K562 (cell line): Measurements from ENCODE around the gene CDHR2. TPM values are rescaled to one million over a fixed set of nuclear protein-coding genes. Genes with fewer than 3 reads are reported as not detected.

Experiments
- ATAC-seq: fragments of 200-7000 bp; cut with Tn5 transposase; 3 replicates; pipeline ENCODE4 v1.9.1; 2020; ENCODE audit warnings: moderate library complexity
- BruUV-seq: library from RNA; stranded (reverse); fragments of 400-500 nt; replicated peaks from 2 replicates; lab custom pipeline; 2021; lab: Mats Ljungman, UMichigan
- CTCF ChIA-PET: fragments of 300-600 bp; formaldehyde crosslinking; extraction: SDS; loops from one replicate; lab custom pipeline; 2021; ENCODE audit warnings: low intra/inter-chr PET ratio; lab: Yijun Ruan, JAX
- POLR2A ChIA-PET: fragments of 300-600, 350-650 bp; sonication (Branson Sonifier 250); formaldehyde crosslinking; extraction: SDS; loops from one replicate; lab custom pipeline; 2021; ENCODE audit warnings: antibody characterized with exemption, inconsistent platforms; lab: Yijun Ruan, JAX
- DNase-seq, 4 experiments: peaks; one replicate each; pipeline versions ENCODE4 v3.0.0 to v3.0.0-alpha.2; 2011 to 2018; ENCODE audit warnings: low spot score in 3 of 4, mixed read lengths in 3 of 4; ENCODE audit errors: extremely low read depth in 1 of 4
- FAIRE-seq: peaks from 2 replicates; lab custom pipeline; 2011; peaks lifted over from hg19 to GRCh38; lab: Jason Lieb, UNC
- H2AFZ ChIP-seq: 2 replicates; pipeline ENCODE4 v1.6.0; 2011; ENCODE audit warnings: low read depth, low read length, control low read depth, inconsistent platforms
- H3K27ac ChIP-seq: fragments of 200-600 bp; 3 replicates; pipeline ENCODE4 v1.8.0; 2011; ENCODE audit warnings: low read depth, mild to moderate bottlenecking, control low read depth, inconsistent platforms, low read length, moderate library complexity, mixed read lengths; ENCODE audit errors: extremely low read depth
- H3K27me3 ChIP-seq, 2 experiments: fragments of 300-600 bp in 1 of 2; 2 replicates in 1 of 2; 3 replicates in 1 of 2; pipeline versions ENCODE4 v1.6.0 to v1.8.0; 2011; ENCODE audit warnings: inconsistent platforms in 2 of 2, low read length in 2 of 2, mild to moderate bottlenecking in 1 of 2, mixed read lengths in 1 of 2, moderate library complexity in 1 of 2; ENCODE audit not compliant: control insufficient read depth in 2 of 2, insufficient read depth in 2 of 2
- H3K36me3 ChIP-seq: fragments of 300-600 bp; 3 replicates; pipeline ENCODE4 v1.8.0; 2011; ENCODE audit warnings: mild to moderate bottlenecking, low read length, inconsistent platforms; ENCODE audit not compliant: control insufficient read depth, insufficient read depth
- H3K4me1 ChIP-seq, 2 experiments: fragments of 200-600 bp in 1 of 2; replicated peaks in 1 of 2; 2 replicates in 1 of 2; 3 replicates in 1 of 2; pipeline versions ENCODE4 v1.5.1 to v1.8.0; 2011; ENCODE audit warnings: inconsistent platforms in 2 of 2, low read length in 2 of 2, mild to moderate bottlenecking in 1 of 2, mixed read lengths in 1 of 2, moderate library complexity in 1 of 2; ENCODE audit not compliant: control insufficient read depth in 2 of 2, insufficient read depth in 2 of 2
- H3K4me2 ChIP-seq: 2 replicates; pipeline ENCODE4 v1.6.1; 2011; ENCODE audit warnings: low read length, control low read depth, inconsistent platforms, mixed read lengths; ENCODE audit not compliant: insufficient read depth
- H3K4me3 ChIP-seq: fragments of 200-600 bp; sonication (generic), shearing (Covaris generic); 2 replicates; pipeline ENCODE4 v1.5.1; 2016; ENCODE audit warnings: control low read depth, inconsistent platforms
- H3K79me2 ChIP-seq: fragments of 200-600 bp; 3 replicates; pipeline ENCODE4 v1.8.0; 2011; ENCODE audit warnings: low read length, inconsistent platforms; ENCODE audit not compliant: control insufficient read depth, insufficient read depth
- H3K9ac ChIP-seq, 2 experiments: 2 replicates each; pipeline versions ENCODE4 v1.6.0 to v1.6.1; 2011; ENCODE audit warnings: low read depth in 2 of 2, low read length in 2 of 2, control low read depth in 1 of 2, inconsistent platforms in 1 of 2, mild to moderate bottlenecking in 1 of 2, mixed read lengths in 1 of 2; ENCODE audit not compliant: insufficient read depth in 1 of 2
- H3K9me1 ChIP-seq: one replicate; pipeline ENCODE4 v1.6.0; 2011; ENCODE audit warnings: inconsistent platforms, mild to moderate bottlenecking, low read length, moderate library complexity; ENCODE audit not compliant: control insufficient read depth, insufficient read depth
- H3K9me3 ChIP-seq: replicated peaks from 2 replicates; pipeline ENCODE4 v1.5.1; 2011; ENCODE audit warnings: low read depth, low read length, inconsistent platforms; ENCODE audit not compliant: control insufficient read depth, insufficient read depth
- H4K20me1 ChIP-seq: replicated peaks from 2 replicates; pipeline ENCODE4 v1.6.1; 2011; ENCODE audit warnings: low read length, inconsistent platforms, mixed read lengths; ENCODE audit not compliant: control insufficient read depth, insufficient read depth
- BCOR ChIP-seq: fragments of 450-650 bp; IDR thresholded peaks from 2 replicates; pipeline ENCODE4 v1.6.1; 2016
- FOSL1 ChIP-seq: fragments of 200-800 bp; sonication (Bioruptor generic); conservative IDR thresholded peaks from 2 replicates; pipeline ENCODE4 v1.6.1; 2016; ENCODE audit warnings: missing genetic modification characterization, missing compliant biosample characterization
- FOXO4 ChIP-seq: fragments of 450-650 bp; formaldehyde crosslinking; IDR thresholded peaks from 2 replicates; pipeline ENCODE4 v1.4.0; 2020; ENCODE audit warnings: mild to moderate bottlenecking, moderate library complexity
- GTF2F1 ChIP-seq: IDR thresholded peaks from 2 replicates; pipeline ENCODE4 v1.6.1; 2011; ENCODE audit warnings: low read depth, low read length, improper control_type of control experiment
- ID3 ChIP-seq, 2 experiments: fragments of 250-450 bp in 1 of 2; fragments of 450-650 bp in 1 of 2; sonication (Bioruptor Pico) in 1 of 2; IDR thresholded peaks; 2 replicates each; pipeline versions ENCODE4 v1.6.1 to v1.8.0; 2016 to 2021; ENCODE audit warnings: mild to moderate bottlenecking in 2 of 2, moderate library complexity in 2 of 2, missing compliant biosample characterization in 1 of 2, missing genetic modification characterization in 1 of 2
- KAT2B ChIP-seq: IDR thresholded peaks from one replicate; pipeline ENCODE4 v1.6.1; 2012; ENCODE audit warnings: low read depth, mild to moderate bottlenecking, control low read depth, inconsistent platforms, low read length, moderate library complexity
- MYC ChIP-seq, 2 experiments: fragments of 250-450 bp in 1 of 2; sonication (Bioruptor Pico) in 1 of 2; IDR thresholded peaks; 2 replicates each; pipeline versions ENCODE4 v1.5.1 to v1.6.1; 2012 to 2021; ENCODE audit warnings: low read depth in 2 of 2, borderline replicate concordance in 1 of 2, improper control_type of control experiment in 1 of 2, low read length in 1 of 2, mild to moderate bottlenecking in 1 of 2, moderate library complexity in 1 of 2
- RBM22 ChIP-seq: fragments of 200-400 bp; formaldehyde crosslinking; IDR thresholded peaks from 2 replicates; pipeline ENCODE4 v1.6.1; 2018; ENCODE audit warnings: low read length, low read depth; ENCODE audit not compliant: poor library complexity, severe bottlenecking
- RFX5 ChIP-seq: IDR thresholded peaks from 2 replicates; pipeline ENCODE4 v1.6.1; 2011; ENCODE audit warnings: low read depth, mild to moderate bottlenecking, improper control_type of control experiment, low read length
- SIN3A ChIP-seq, 2 experiments: fragments of 150-350 bp in 1 of 2; IDR thresholded peaks; 2 replicates each; pipeline ENCODE4 v1.6.1; 2011 to 2016; ENCODE audit warnings: borderline replicate concordance in 2 of 2, low read depth in 2 of 2, low read length in 2 of 2, mild to moderate bottlenecking in 2 of 2, moderate library complexity in 2 of 2; ENCODE audit not compliant: control insufficient read depth in 1 of 2
- TBL1XR1 ChIP-seq, 2 experiments: IDR thresholded peaks; 2 replicates each; pipeline ENCODE4 v1.6.1; 2012; ENCODE audit warnings: improper control_type of control experiment in 2 of 2, low read length in 2 of 2, mild to moderate bottlenecking in 1 of 2
- ZFP91 ChIP-seq: sonication (generic); formaldehyde crosslinking; IDR thresholded peaks from 2 replicates; pipeline ENCODE4 v1.8.0; 2022; ENCODE audit warnings: mild to moderate bottlenecking, missing genetic modification reagents
- WGBS: fragments of 100-300 bp; shearing (Covaris generic); methylation state at CpG from one replicate; pipeline ENCODE4 v1.1.6; 2016; ENCODE audit warnings: low coverage, mixed read lengths; ENCODE audit not compliant: insufficient coverage; ENCODE audit errors: missing lambda C conversion rate; 5-methylcytosine and 5-hydroxymethylcytosine counted together
- in situ Hi-C: fragments of 300-500 bp; cut with MboI; formaldehyde crosslinking; loops from 4 replicates; pipeline ENCODE4 v1.15.0; 2018; ENCODE audit warnings: inconsistent platforms, mixed read lengths
- intact Hi-C: fragments of 100-400 bp; cut with micrococcal nuclease; formaldehyde crosslinking; loops from 2 replicates; pipeline ENCODE4 v1.14.2; 2022
- polyA plus RNA-seq, 8 experiments: library from polyadenylated mRNA; depleted of rRNA in 4 of 8; stranded (reverse) in 5 of 8; unstranded in 3 of 8; fragments of >200 nt; fragmentation: Nextera tagmentation in 2 of 8; fragmentation: Illumina TruSeq in 1 of 8; extraction: Ambion mirVana in 2 of 8; extraction: Trizol in 1 of 8; gene quantifications; 2 replicates each; pipeline versions ENCODE4 v1.2.1 to v1.2.3, GENCODE V29; 2011 to 2014; ENCODE audit warnings: inconsistent platforms in 1 of 8, missing spikeins in 1 of 8
- total RNA-seq, 7 experiments: library from RNA; depleted of rRNA in 6 of 7; stranded (reverse); fragments of >200 nt in 6 of 7; fragmentation: Illumina TruSeq in 2 of 7; extraction: Trizol in 2 of 7; gene quantifications; 2 replicates each; pipeline versions ENCODE4 v1.2.1 to v1.2.3, GENCODE V29; 2011 to 2021; ENCODE audit warnings: low replicate concordance in 1 of 7

Gene CDHR2
- total and polyA plus RNA-seq, 9 of the 15 experiments (the other 6 are each of a cell fraction or from before 2014, with no cell fraction given) = 0.01 to 0.62 (median 0.09) TPM; not detected in 2

- H3K4me2 ChIP-seq = peak overlapping the region; percentile 99
- peaks cover 48% of the 10 kb centered on the region for H3K79me2 ChIP-seq
- FAIRE-seq (peak; percentile 97), ATAC-seq (peak; percentile 77), DNase-seq (peak; percentile 84 to 99 (median 88))
- no peaks in the 10 kb centered on the region for H3K9me3 ChIP-seq
- intact Hi-C loops = loop anchor here (2.0 kb wide), 1 partner anchor 89 kb away; the partner anchor contains the start of gene FAF2
- ChIA-PET POLR2A (interaction anchor here (0.5 to 4.8 kb wide), 21 partner anchors 9 to 489 kb away, joined by 3 to 39 read pairs (median 4); partner anchors contain the start of gene FAF2), CTCF (no interaction called here)
- BruUV-seq = no TSS peak
- peak overlapping the region; percentile 91 for H3K4me3 ChIP-seq
- under 1% methylated on average over 41 of the region's 43 CpGs for WGBS
- H3K36me3 ChIP-seq = peaks cover 28% of the 10 kb centered on the region; the same call in 2 of the 3 replicates
- peak overlapping the region; percentile 95 to 96 for H3K9ac ChIP-seq
- in situ Hi-C loops = no loop called here
- peaks cover 56 to 68% of the 10 kb centered on the region in 2 experiments for H3K4me1 ChIP-seq
- no peaks in the 10 kb centered on the region for H3K27me3 ChIP-seq
- H2AFZ ChIP-seq = peak overlapping the region; percentile 98
- H3K9me1 ChIP-seq = peaks cover 4% of the 10 kb centered on the region
- peak overlapping the region; percentile 98 for H3K27ac ChIP-seq
- peaks cover 25% of the 10 kb centered on the region; the same call in 1 of the 2 replicates for H4K20me1 ChIP-seq
- peak; percentile 63; the same call in 1 of the 2 replicates for TF ChIP-seq BCOR
- no peak for TF ChIP-seq ID3 (CRISPR knock-in tag; IDR thresholded peaks at IDR 0.05)
- TF ChIP-seq ID3 (tag; IDR thresholded peaks at IDR 0.05) = no peak
- TF ChIP-seq FOSL1 (tag) = peak; percentile 79
- TF ChIP-seq FOXO4 = peak; percentile 76; the same call in 1 of the 2 replicates
- TF ChIP-seq RBM22 = no peak
- no peak for TF ChIP-seq KAT2B
- TF ChIP-seq TBL1XR1 (IDR thresholded peaks at IDR 0.05; ENCODE audit: low read length in 2 of 2) = peak in 1 of 2 experiments; percentile 57; a peak in 1 of 4 replicates
- no peak for TF ChIP-seq GTF2F1
- TF ChIP-seq RFX5 = peak; percentile 60; the same call in 1 of the 2 replicates
- peak; percentile 43 to 44; a peak in 1 of 4 replicates for TF ChIP-seq SIN3A (IDR thresholded peaks at IDR 0.05; ENCODE audit: borderline replicate concordance in 2 of 2, control insufficient read depth in 1 of 2, low read depth in 2 of 2, low read length in 2 of 2)
- no peak for TF ChIP-seq MYC (IDR thresholded peaks at IDR 0.05; ENCODE audit: low read depth, low read length)
- peak; percentile 55; the same call in 1 of the 2 replicates for TF ChIP-seq MYC (CRISPR knock-in tag; IDR thresholded peaks at IDR 0.05; ENCODE audit: borderline replicate concordance, low read depth)
- peak; percentile 95 for TF ChIP-seq ZFP91 (CRISPR knock-in tag)
Measured at GRCh38 chr5:176537554-176538229, 11.4 kb upstream of the CDHR2 start.
